HG03432 (cell line): Measurements from ENCODE around the gene FAM222B.
"Not testable (repeated sequence)": the region's sequence is repeated elsewhere in the genome, so short reads cannot be mapped to it uniquely, and the experiment has no call there.

Source experiments
- ATAC-seq: cut with Tn5 transposase; IDR thresholded peaks from one replicate; pipeline ENCODE4 v1.9.1; 2021; ENCODE audit warnings: mild to moderate bottlenecking, moderate library complexity; ENCODE audit not compliant: unreplicated experiment

FAM222B gene

GRCh38 chr17:28747051-28747691 is 95.4 kb downstream of the FAM222B start:
- ATAC-seq: no peak

GRCh38 chr17:28746611-28747050 is 96.0 kb downstream of the FAM222B start:
- no peak for ATAC-seq

GRCh38 chr17:28745786-28746411 is 96.7 kb downstream of the FAM222B start:
- no peak for ATAC-seq

DNA sequence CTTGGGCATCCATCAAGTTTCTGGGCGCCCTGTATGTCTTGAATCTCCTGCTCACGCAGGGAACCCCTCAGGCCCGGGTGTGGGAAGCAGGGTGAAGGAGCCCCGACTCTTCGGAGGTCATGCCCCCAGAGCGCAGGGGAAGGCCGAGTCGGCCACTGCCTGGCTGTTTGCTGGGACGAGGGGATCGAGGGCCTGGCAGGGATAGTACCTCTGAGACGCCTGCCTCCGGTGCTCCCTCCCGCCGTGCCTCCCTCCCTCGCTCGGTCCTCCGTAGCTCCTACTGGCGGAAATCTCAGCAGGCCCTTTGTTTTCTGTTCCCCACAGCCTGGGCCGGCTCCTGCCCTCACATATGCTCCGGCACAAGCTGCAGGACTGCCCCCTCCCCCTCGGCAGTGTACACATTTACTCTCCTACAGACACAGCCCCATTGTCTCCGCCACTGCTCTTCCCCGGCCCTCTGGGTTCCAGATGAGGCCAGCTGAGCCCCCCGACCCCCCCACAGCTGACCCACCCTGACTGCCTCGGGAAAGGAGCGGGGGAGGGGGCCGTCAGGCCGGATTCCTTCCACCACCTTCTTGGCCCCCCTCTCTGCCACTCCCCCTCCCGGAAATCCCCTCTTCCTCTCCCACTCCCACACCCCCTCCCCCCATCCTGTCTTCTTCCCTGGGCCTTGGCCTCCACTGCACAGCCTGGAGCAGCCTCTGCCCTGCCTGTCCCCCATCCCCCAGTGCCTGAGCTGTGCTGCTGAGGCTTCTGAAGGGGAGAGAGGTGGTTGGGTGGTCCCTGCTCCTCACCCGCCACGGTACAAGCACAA is 97.4 kb downstream of the FAM222B start:
- no peak for ATAC-seq

DNA sequence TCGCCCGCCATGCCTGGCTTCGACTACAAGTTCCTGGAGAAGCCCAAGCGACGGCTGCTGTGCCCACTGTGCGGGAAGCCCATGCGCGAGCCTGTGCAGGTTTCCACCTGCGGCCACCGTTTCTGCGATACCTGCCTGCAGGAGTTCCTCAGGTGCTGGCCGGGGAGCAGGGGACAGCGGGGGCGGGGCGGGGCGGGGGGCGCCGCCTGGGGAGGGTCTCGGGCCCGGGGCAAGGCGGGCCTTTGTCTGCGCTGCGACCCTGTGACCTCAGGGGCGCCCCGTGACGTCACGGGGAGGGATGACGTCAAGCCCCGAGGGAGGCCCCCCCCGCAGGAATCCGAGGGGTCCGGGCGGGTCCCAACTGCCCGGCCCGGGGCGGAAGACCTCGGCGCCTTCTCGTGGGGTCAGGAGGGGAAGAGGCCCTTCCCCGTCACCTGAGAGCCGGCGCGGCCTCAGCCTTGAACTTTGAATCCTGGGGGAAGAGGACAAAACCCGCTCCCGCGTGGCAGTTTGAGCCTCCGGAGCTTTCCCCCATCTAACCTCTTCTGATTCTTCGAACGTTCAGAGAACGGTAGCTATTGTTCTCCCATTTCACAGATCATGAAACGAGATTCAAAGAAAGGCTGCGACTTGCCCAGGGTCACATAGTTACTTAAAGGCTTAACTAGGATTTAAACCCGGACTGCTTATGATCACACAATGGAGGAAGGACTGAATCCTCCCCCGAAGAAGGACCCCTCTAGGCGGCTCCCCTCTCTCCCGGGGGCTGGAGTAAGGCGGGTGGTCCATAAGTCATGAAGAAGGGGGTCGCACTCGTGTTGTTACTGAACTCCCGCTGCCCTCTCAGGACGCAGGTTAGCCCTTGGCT is 98.3 kb downstream of the FAM222B start:
- ATAC-seq: peak; percentile 28

DNA sequence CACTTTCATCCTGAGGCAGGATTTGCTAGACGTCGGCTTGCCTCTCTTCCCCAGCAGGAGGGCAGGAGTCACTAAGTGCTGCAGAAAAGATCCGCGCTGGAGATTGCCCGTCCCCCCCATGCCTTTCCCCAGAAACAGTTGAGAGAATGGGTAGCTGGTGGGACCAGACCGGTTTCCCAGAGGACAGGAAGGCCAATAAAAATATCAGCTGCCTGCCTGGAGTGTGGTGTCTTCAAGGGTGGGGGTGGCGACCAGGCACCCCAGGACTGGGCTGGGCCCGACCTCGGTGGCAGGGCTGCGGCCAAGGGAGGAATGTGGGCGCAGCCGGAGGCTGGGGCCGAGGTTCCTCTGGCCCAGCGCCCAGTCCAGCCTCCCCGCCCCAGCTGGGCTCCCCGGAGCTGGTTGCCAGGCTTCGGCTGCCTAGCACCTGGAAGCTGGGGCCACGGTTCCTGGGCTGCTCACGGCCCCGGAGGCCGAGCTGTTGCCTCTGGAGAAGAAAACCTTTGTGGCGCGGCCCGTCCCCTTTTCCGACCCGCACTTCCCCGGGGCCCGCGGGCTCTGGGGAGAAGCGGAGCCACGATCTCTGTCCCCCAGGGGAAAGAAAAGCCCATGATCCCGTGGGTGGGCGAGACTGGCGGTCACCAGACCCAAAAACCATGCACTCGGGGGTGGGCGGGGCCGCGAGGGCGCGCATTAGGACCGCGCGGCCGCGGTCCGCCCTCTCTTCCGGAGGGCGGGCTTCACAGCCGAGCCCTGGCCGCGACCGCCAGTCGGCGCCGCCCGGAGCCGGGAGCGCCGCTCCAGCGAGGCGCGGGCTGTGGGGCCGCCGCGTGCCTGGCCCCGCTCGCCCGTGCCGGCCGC is 99.1 kb downstream of the FAM222B start, which contains the start of gene TRAF4:
Gene TRAF4 (plus strand): TSS at position 769 of the 861 bp plus-strand sequence. CDS start 102 bp downstream, outside the sequence.
- ATAC-seq: peak; percentile 67

GRCh38 chr17:28741358-28742349 is 100.9 kb downstream of the FAM222B start:
- ATAC-seq: no peak

DNA sequence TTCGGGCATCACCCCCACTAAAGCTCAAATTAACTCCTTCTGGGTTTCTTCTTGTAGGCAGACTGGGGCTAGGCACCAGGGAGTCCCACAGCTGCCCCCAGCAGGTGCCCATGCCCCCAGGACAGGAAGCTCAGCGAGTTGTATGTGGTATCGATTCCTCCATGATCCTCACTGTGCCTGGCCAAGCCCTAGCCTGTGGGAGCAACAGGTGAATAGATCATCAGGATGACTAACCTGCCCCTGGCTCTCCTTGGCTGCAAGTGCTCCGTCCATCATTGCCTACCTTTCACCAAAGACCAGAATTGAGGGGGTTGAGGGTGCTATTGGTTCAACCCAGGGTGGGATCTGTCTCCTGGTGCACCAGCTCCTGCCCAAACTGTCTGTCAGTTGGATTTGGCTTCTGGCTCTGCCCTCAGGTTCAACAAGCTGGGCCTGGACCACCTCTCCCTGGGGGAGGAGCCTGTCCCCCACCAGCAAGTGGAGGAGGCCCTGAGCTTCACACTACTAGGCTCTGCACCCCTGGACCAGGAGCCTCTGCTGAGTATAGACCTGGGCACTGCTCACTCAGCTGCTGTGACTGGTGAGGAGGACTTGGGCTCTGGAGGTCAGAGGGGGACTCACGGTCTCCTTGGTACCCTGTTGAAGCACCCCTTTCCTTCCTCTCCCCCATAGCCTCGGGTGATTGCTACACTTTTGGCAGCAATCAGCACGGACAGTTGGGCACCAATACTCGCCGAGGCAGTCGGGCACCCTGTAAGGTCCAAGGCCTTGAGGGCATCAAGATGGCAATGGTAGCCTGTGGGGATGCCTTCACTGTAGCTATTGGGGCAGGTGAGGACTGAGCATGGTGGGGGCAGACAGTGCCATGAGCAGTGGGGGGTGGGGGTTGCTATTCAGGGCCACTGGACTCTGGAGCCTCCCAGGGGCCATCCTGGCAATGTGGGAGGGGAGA is 101.9 kb downstream of the FAM222B start:
- no peak for ATAC-seq

DNA sequence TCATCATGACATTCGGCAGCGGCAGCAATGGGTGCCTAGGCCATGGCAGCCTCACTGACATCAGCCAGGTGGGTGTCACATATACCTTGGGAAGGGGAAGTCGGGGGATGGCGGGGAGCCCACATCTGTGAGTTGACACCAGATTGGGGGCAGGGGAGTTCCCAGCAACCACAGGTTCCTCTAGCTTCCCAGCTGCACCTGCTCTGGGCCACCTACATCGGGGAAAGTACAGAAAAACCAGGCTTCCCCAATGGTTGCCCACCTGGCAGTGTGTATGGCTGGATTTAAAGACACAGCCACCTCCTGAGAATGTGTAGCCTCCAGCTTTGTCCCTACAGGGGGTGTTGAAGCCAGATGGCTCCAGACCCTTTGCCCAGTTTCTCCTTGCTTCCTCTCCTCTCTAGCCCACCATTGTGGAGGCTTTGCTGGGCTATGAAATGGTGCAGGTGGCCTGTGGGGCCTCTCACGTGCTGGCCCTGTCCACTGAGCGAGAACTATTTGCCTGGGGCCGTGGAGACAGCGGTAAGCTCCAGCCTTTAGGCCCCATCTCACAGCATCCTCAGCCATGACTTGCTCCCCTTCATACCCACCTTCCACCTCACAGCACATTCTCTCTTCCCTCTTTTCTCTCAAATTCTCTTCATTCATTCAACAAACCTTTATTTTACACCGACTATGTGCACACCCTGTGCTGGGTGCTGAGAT is 103.8 kb downstream of the FAM222B start:
- no peak for ATAC-seq

GRCh38 chr17:28737770-28738679 is 104.6 kb downstream of the FAM222B start:
- ATAC-seq: peak; percentile 63

DNA sequence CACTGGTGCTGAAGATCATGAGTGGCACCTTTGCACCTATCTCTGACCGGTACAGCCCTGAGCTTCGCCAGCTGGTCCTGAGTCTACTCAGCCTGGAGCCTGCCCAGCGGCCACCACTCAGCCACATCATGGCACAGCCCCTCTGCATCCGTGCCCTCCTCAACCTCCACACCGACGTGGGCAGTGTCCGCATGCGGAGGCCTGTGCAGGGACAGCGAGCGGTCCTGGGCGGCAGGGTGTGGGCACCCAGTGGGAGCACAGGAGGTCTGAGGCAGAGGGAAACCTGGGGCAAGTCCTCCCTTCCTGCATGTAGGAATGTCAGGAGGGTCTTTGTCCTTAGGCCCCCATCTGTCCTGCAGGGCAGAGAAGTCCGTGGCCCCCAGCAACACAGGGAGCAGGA is 105.3 kb downstream of the FAM222B start:
- no peak for ATAC-seq

DNA sequence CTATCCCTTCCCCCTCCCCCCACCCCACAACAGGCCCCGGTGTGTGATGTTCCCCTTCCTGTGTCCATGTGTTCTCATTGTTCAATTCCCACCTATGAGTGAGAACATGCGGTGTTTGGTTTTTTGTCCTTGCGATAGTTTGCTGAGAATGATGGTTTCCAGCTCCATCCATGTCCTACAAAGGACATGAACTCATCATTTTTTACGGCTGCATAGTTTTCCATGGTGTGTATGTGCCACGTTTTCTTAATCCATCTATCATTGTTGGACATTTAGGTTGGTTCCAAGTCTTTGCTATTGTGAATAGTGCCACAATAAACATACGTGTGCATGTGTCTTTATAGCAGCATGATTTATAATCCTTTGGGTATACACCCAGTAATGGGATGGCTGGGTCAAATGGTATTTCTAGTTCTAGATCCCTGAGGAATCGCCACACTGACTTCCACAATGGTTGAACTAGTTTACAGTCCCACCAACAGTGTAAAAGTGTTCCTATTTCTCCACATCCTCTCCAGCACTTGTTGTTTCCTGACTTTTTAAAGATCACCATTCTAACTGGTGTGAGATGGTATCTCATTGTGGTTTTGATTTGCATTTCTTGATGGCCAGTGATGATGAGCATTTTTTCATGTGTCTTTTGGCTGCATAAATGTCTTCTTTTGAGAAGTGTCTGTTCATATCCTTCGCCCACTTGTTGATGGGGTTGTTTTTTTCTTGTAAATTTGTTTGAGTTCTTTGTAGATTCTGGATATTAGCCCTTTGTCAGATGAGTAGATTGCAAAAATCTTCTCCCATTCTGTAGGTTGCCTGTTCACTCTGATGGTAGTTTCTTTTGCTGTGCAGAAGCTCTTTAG is 106.4 kb downstream of the FAM222B start:
- not testable (repeated sequence) for ATAC-seq

GRCh38 chr17:28735242-28735722 is 107.3 kb downstream of the FAM222B start:
- no peak for ATAC-seq

GRCh38 chr17:28734712-28735241 is 107.8 kb downstream of the FAM222B start:
- ATAC-seq: no peak
